DOHH2 (cell line): ENCODE data around the gene PIGN.

Source experiments
- H3F3A ChIP-seq: fragments of 200-600 bp; sonication (generic), shearing (Covaris generic); 2 replicates; pipeline ENCODE4 v1.6.0; 2016; ENCODE audit warnings: antibody characterized with exemption, mild to moderate bottlenecking; ENCODE audit not compliant: control insufficient read depth, insufficient read depth
- H3K27ac ChIP-seq: fragments of 200-600 bp; sonication (generic); 2 replicates; pipeline ENCODE4 v1.5.1; 2014; ENCODE audit warnings: low read depth, mild to moderate bottlenecking, low read length, moderate library complexity
- H3K27me3 ChIP-seq: fragments of 200-600 bp; sonication (generic); 2 replicates; pipeline ENCODE4 v1.6.1; 2014; ENCODE audit warnings: mild to moderate bottlenecking, low read length, mixed read lengths; ENCODE audit not compliant: control insufficient read depth
- H3K36me3 ChIP-seq: fragments of 200-600 bp; sonication (generic); 2 replicates; pipeline ENCODE4 v1.6.1; 2014; ENCODE audit warnings: mild to moderate bottlenecking, low read length, moderate library complexity, mixed read lengths; ENCODE audit not compliant: control insufficient read depth
- H3K4me1 ChIP-seq: fragments of 200-600 bp; sonication (generic); 2 replicates; pipeline ENCODE4 v1.6.1; 2014; ENCODE audit warnings: mild to moderate bottlenecking, low read length, mixed read lengths; ENCODE audit not compliant: control insufficient read depth
- H3K4me2 ChIP-seq: fragments of 200-600 bp; sonication (generic); 2 replicates; pipeline ENCODE4 v1.6.0; 2014; ENCODE audit warnings: mild to moderate bottlenecking, low read length, moderate library complexity
- H3K4me3 ChIP-seq: fragments of 200-600 bp; sonication (generic); 2 replicates; pipeline ENCODE4 v1.5.1; 2014; ENCODE audit warnings: mild to moderate bottlenecking, low read length, mixed read lengths
- H3K79me2 ChIP-seq: fragments of 200-600 bp; sonication (generic); 2 replicates; pipeline ENCODE4 v1.6.1; 2014; ENCODE audit warnings: mild to moderate bottlenecking, low read length, mixed read lengths; ENCODE audit not compliant: control insufficient read depth
- H3K9me2 ChIP-seq: fragments of 200-600 bp; sonication (generic); replicated peaks from 2 replicates; pipeline ENCODE4 v1.6.1; 2014; ENCODE audit warnings: mild to moderate bottlenecking, low read length, mixed read lengths; ENCODE audit not compliant: control insufficient read depth
- H3K9me3 ChIP-seq: fragments of 200-600 bp; sonication (generic); 2 replicates; pipeline ENCODE4 v1.6.1; 2014; ENCODE audit warnings: antibody characterized with exemption, low read length, mixed read lengths; ENCODE audit not compliant: control insufficient read depth, insufficient read depth
- H4K20me1 ChIP-seq: fragments of 200-600 bp; sonication (generic); 2 replicates; pipeline ENCODE4 v1.6.0; 2014; ENCODE audit warnings: low read depth, mild to moderate bottlenecking, antibody characterized with exemption, low read length, moderate library complexity; ENCODE audit not compliant: control insufficient read depth, insufficient read depth
- CTCF ChIP-seq: fragments of 200-600 bp; sonication (generic); IDR thresholded peaks from one replicate; pipeline ENCODE4 v1.5.1; 2014; ENCODE audit warnings: antibody characterized with exemption, mild to moderate bottlenecking, low read depth, low read length; ENCODE audit not compliant: poor library complexity, severe bottlenecking
- EZH2phosphoT487 ChIP-seq: fragments of 200-600 bp; sonication (generic); IDR thresholded peaks from 2 replicates; pipeline ENCODE4 v1.6.1; 2017; ENCODE audit warnings: borderline replicate concordance, mild to moderate bottlenecking, antibody characterized with exemption, low read length, moderate library complexity, mixed read lengths

Gene PIGN

GRCh38 chr18:62030091-62030985 is 156.5 kb downstream of the PIGN start:
- no peaks in the 10 kb centered on the region for H3K4me1 ChIP-seq
- H3K9me2 ChIP-seq = no peaks in the 10 kb centered on the region
- H3K79me2 ChIP-seq = no peaks in the 10 kb centered on the region
- peaks cover 2% of the 10 kb centered on the region; the same call in 1 of the 2 replicates for H3K27me3 ChIP-seq
- H3K9me3 ChIP-seq = no peaks in the 10 kb centered on the region
- H3K27ac ChIP-seq = no peak overlapping the region
- H3K36me3 ChIP-seq = no peaks in the 10 kb centered on the region
- H3K4me3 ChIP-seq = no peak overlapping the region
- no peaks in the 10 kb centered on the region for H4K20me1 ChIP-seq
- no peak overlapping the region for H3K4me2 ChIP-seq
- no peak for TF ChIP-seq EZH2phosphoT487
- TF ChIP-seq CTCF = no peak
- no peaks in the 10 kb centered on the region for H3F3A ChIP-seq

GRCh38 chr18:62028715-62029114 is 158.1 kb downstream of the PIGN start:
- H3K27ac ChIP-seq = no peak overlapping the region
- H3K4me2 ChIP-seq = no peak overlapping the region
- no peaks in the 10 kb centered on the region for H3F3A ChIP-seq
- H3K79me2 ChIP-seq = no peaks in the 10 kb centered on the region
- no peaks in the 10 kb centered on the region for H4K20me1 ChIP-seq
- H3K4me3 ChIP-seq = no peak overlapping the region
- no peaks in the 10 kb centered on the region for H3K9me3 ChIP-seq
- H3K4me1 ChIP-seq = no peaks in the 10 kb centered on the region
- TF ChIP-seq CTCF (no peak), EZH2phosphoT487 (no peak)
- H3K36me3 ChIP-seq = no peaks in the 10 kb centered on the region
- no peaks in the 10 kb centered on the region for H3K9me2 ChIP-seq
- H3K27me3 ChIP-seq = peaks cover 2% of the 10 kb centered on the region; the same call in 1 of the 2 replicates

GRCh38 chr18:62027914-62028520 is 158.8 kb downstream of the PIGN start:
- peaks cover 2% of the 10 kb centered on the region; the same call in 1 of the 2 replicates for H3K27me3 ChIP-seq
- H3K27ac ChIP-seq = no peak overlapping the region
- no peaks in the 10 kb centered on the region for H3K4me1 ChIP-seq
- no peaks in the 10 kb centered on the region for H4K20me1 ChIP-seq
- no peaks in the 10 kb centered on the region for H3K9me2 ChIP-seq
- H3K36me3 ChIP-seq = no peaks in the 10 kb centered on the region
- H3K4me3 ChIP-seq = no peak overlapping the region
- no peaks in the 10 kb centered on the region for H3K9me3 ChIP-seq
- no peaks in the 10 kb centered on the region for H3K79me2 ChIP-seq
- no peaks in the 10 kb centered on the region for H3F3A ChIP-seq
- H3K4me2 ChIP-seq = no peak overlapping the region
- no peak for TF ChIP-seq CTCF
- TF ChIP-seq EZH2phosphoT487 = no peak
